Measurements from ENCODE around the gene MTFR2.

GRCh38 chr6:136228814-136229213, 21.3 kb downstream of the MTFR2 start:
- TF ChIP-seq CTCF (optimal IDR thresholded peaks at IDR 0.05 in 1 of 3, IDR thresholded peaks at IDR 0.05 in 1 of 3, conservative IDR thresholded peaks at IDR 0.05 in 1 of 3; ENCODE audit: extremely low read depth in 1 of 3, insufficient read depth in 2 of 3, low read length in 3 of 3) (no peak), EZH2 (IDR thresholded peaks at IDR 0.05; ENCODE audit: low read length) (no peak)

All from keratinocyte (primary cell).